Ascending aorta (tissue), 2 donors: ENCODE measurements around the gene ACBD6. TPM values are rescaled to one million over a fixed set of nuclear protein-coding genes. Genes with fewer than 3 reads are reported as not detected.

Source experiments
- DNase-seq, 2 donors: peaks; one replicate each; pipeline ENCODE4 v3.0.0-alpha.2; 2019; ENCODE audit warnings: low spot score in 2 of 2
- H3K27ac ChIP-seq, 2 donors: fragments of 200-600 bp; sonication (generic); one replicate each; pipeline ENCODE4 v1.5.1; 2016 to 2017; ENCODE audit warnings: mild to moderate bottlenecking in 1 of 2
- H3K27me3 ChIP-seq: fragments of 200-600 bp; sonication (generic); one replicate; pipeline ENCODE4 v1.5.1; 2017
- H3K36me3 ChIP-seq, 2 donors: fragments of 200-600 bp; sonication (generic); one replicate each; pipeline ENCODE4 v1.5.1; 2016
- H3K4me1 ChIP-seq, 2 donors: fragments of 200-600 bp; sonication (generic); one replicate each; pipeline ENCODE4 v1.5.1; 2016 to 2017; ENCODE audit warnings: mild to moderate bottlenecking in 1 of 2
- H3K4me3 ChIP-seq, 2 donors: fragments of 200-600 bp; sonication (generic); one replicate each; pipeline ENCODE4 v1.5.1; 2016 to 2017; ENCODE audit warnings: mild to moderate bottlenecking in 1 of 2
- H3K9me3 ChIP-seq, 2 donors: fragments of 200-600 bp; sonication (generic); one replicate each; pipeline ENCODE4 v1.5.1; 2016
- CTCF ChIP-seq, 3 experiments: fragments of 200-600 bp in 2 of 3; fragments of 450-650 bp in 1 of 3; sonication (generic) in 2 of 3; IDR thresholded peaks; one replicate each; pipeline ENCODE4 v1.5.1; 2016 to 2019; ENCODE audit warnings: antibody characterized with exemption in 3 of 3, mild to moderate bottlenecking in 1 of 3, moderate library complexity in 1 of 3
- intact Hi-C: fragments of 100-400 bp; cut with DNase I; formaldehyde crosslinking; loops from one replicate; pipeline ENCODE4 v1.15.1; 2023
- total RNA-seq: library from RNA; depleted of rRNA; stranded (reverse); fragments of >200 nt; gene quantifications from one replicate; pipeline ENCODE4 v1.1.0, GENCODE V29; 2016

The ACBD6 gene
- total RNA-seq, 1 donor from 2014 or later: 67.7 TPM

GRCh38 chr1:180252638-180253536 is 249.5 kb downstream of the ACBD6 start:
- Histone ChIP-seq H3K9me3 (no peaks in the 10 kb centered on the region), H3K36me3 (no peaks in the 10 kb centered on the region), H3K27me3 (peaks cover 10% of the 10 kb centered on the region), H3K4me1 (no peaks in the 10 kb centered on the region), H3K27ac (no peak overlapping the region), H3K4me3 (no peak overlapping the region)
- peak; percentile 37 to 78 for DNase-seq
- peak; percentile 51 to 80 (median 69) for TF ChIP-seq CTCF (IDR thresholded peaks at IDR 0.05)
- intact Hi-C loops: loop anchor here (2.0 kb wide), 1 partner anchor 228 kb away; no protein-coding TSS in a partner anchor

GRCh38 chr1:180251526-180252305 is 250.7 kb downstream of the ACBD6 start:
- intact Hi-C loops: loop anchor here (2.0 kb wide), 1 partner anchor 229 kb away; no protein-coding TSS in a partner anchor
- Histone ChIP-seq H3K27ac (no peak overlapping the region), H3K36me3 (no peaks in the 10 kb centered on the region), H3K9me3 (no peaks in the 10 kb centered on the region), H3K4me3 (no peak overlapping the region), H3K4me1 (no peaks in the 10 kb centered on the region), H3K27me3 (peaks cover 10% of the 10 kb centered on the region)
- no peak for TF ChIP-seq CTCF (IDR thresholded peaks at IDR 0.05)
- no peak for DNase-seq

- no peaks in the 10 kb centered on the region for H3K4me1 ChIP-seq
- intact Hi-C loops: no loop called here
- peaks cover 10% of the 10 kb centered on the region for H3K27me3 ChIP-seq
- no peak overlapping the region for H3K4me3 ChIP-seq
- H3K36me3 ChIP-seq: no peaks in the 10 kb centered on the region
- no peak for TF ChIP-seq CTCF (IDR thresholded peaks at IDR 0.05)
- H3K9me3 ChIP-seq: no peaks in the 10 kb centered on the region
- DNase-seq: no peak
- H3K27ac ChIP-seq: no peak overlapping the region
Observed at GRCh38 chr1:180250883-180251509, 251.4 kb downstream of the ACBD6 start.

- Histone ChIP-seq H3K9me3 (no peaks in the 10 kb centered on the region), H3K4me3 (no peak overlapping the region), H3K27ac (no peak overlapping the region), H3K36me3 (no peaks in the 10 kb centered on the region), H3K4me1 (no peaks in the 10 kb centered on the region), H3K27me3 (peaks cover 8% of the 10 kb centered on the region)
- no peak for TF ChIP-seq CTCF (IDR thresholded peaks at IDR 0.05)
- intact Hi-C loops: no loop called here
- no peak for DNase-seq
Observed at GRCh38 chr1:180250499-180250770, 251.9 kb downstream of the ACBD6 start.

- Histone ChIP-seq H3K27ac (no peak overlapping the region), H3K4me1 (no peaks in the 10 kb centered on the region), H3K4me3 (no peak overlapping the region), H3K36me3 (no peaks in the 10 kb centered on the region), H3K9me3 (no peaks in the 10 kb centered on the region), H3K27me3 (peaks cover 3% of the 10 kb centered on the region)
- no peak for TF ChIP-seq CTCF (IDR thresholded peaks at IDR 0.05)
- intact Hi-C loops: no loop called here
- no peak for DNase-seq
Observed at GRCh38 chr1:180249725-180250498, 252.5 kb downstream of the ACBD6 start.
